A549 (cell line): ENCODE results near the gene RNF14.

Experiments
- CBX2 ChIP-seq: fragments of 200-600 bp; sonication (generic); IDR thresholded peaks from 2 replicates; pipeline ENCODE4 v1.6.1; 2016; ENCODE audit warnings: low read depth, mild to moderate bottlenecking, borderline replicate concordance
- CEBPB ChIP-seq, 2 experiments: fragments of >200 bp in 1 of 2; sonication (Bioruptor Twin) in 1 of 2; formaldehyde crosslinking in 1 of 2; IDR thresholded peaks; 2 replicates each; pipeline ENCODE4 v1.6.1; 2012 to 2016
- CTCF ChIP-seq: fragments of >200 bp; sonication (Bioruptor Twin); formaldehyde crosslinking; IDR thresholded peaks from 3 replicates; pipeline ENCODE4 v1.5.1; 2016
- EHMT2 ChIP-seq: fragments of 200-600 bp; sonication (generic); IDR thresholded peaks from 2 replicates; pipeline ENCODE4 v1.6.1; 2016; ENCODE audit warnings: antibody characterized with exemption, low read depth, mild to moderate bottlenecking, moderate library complexity
- EP300 ChIP-seq, 2 experiments: fragments of >200 bp; sonication (Bioruptor Twin); formaldehyde crosslinking; IDR thresholded peaks; 2 replicates in 1 of 2; 3 replicates in 1 of 2; pipeline ENCODE4 v1.6.1; 2016 to 2017
- FOSL2 ChIP-seq, 2 experiments: fragments of 450-650 bp in 1 of 2; fragments of >200 bp in 1 of 2; sonication (Bioruptor Twin) in 1 of 2; formaldehyde crosslinking; IDR thresholded peaks; 2 replicates each; pipeline versions ENCODE4 v1.5.0 to v1.6.1; 2016 to 2020; ENCODE audit warnings: mild to moderate bottlenecking in 1 of 2, moderate library complexity in 1 of 2
- POLR2A ChIP-seq: IDR thresholded peaks from 2 replicates; pipeline ENCODE4 v1.6.1; 2012; ENCODE audit warnings: mild to moderate bottlenecking, low read length
- RAD21 ChIP-seq, 2 experiments: fragments of >200 bp in 1 of 2; sonication (Bioruptor Twin) in 1 of 2; formaldehyde crosslinking in 1 of 2; IDR thresholded peaks in 1 of 2; conservative IDR thresholded peaks in 1 of 2; 2 replicates in 1 of 2; 3 replicates in 1 of 2; pipeline ENCODE4 v1.6.1; 2012 to 2018; ENCODE audit warnings: inconsistent platforms in 1 of 2
- REST ChIP-seq: fragments of 200-600 bp; sonication (generic); IDR thresholded peaks from 2 replicates; pipeline ENCODE4 v1.6.1; 2016; ENCODE audit warnings: antibody characterized with exemption, mild to moderate bottlenecking, moderate library complexity

- no peak for TF ChIP-seq FOSL2 (IDR thresholded peaks at IDR 0.05)
- no peak for TF ChIP-seq FOSL2 (CRISPR knock-in tag; IDR thresholded peaks at IDR 0.05)
- no peak for TF ChIP-seq CTCF
- no peak for TF ChIP-seq RAD21 (conservative IDR thresholded peaks at IDR 0.05 in 1 of 2, IDR thresholded peaks at IDR 0.05 in 1 of 2)
- TF ChIP-seq POLR2A = no peak
- no peak for TF ChIP-seq EHMT2
- no peak for TF ChIP-seq REST
- no peak for TF ChIP-seq EP300 (IDR thresholded peaks at IDR 0.05)
- TF ChIP-seq CBX2 = no peak
- TF ChIP-seq CEBPB (IDR thresholded peaks at IDR 0.05) = no peak
These were observed 42.5 kb upstream of the RNF14 start for GRCh38 chr5:141926434-141926833.
